Spleen (tissue), 11 donors: Measurements from ENCODE around the gene SPACA5B. TPM values are rescaled to one million over a fixed set of nuclear protein-coding genes. Genes with fewer than 3 reads are reported as not detected.
"Not testable (repeated sequence)": the region's sequence is repeated elsewhere in the genome, so short reads cannot be mapped to it uniquely, and the experiment has no call there.

ENCODE experiments used
- DNase-seq: peaks from one replicate; pipeline ENCODE4 v3.0.0-alpha.2; 2020
- H3K27ac ChIP-seq, 8 donors: fragments of 200-600 bp; sonication (generic) in 7 of 8; 1 replicate in 4 of 8; 2 replicates in 4 of 8; pipeline versions ENCODE4 v1.5.0 to v1.8.0; 2016 to 2021; ENCODE audit warnings: inconsistent platforms in 4 of 8, mild to moderate bottlenecking in 4 of 8, moderate library complexity in 1 of 8
- H3K27me3 ChIP-seq, 7 donors: fragments of 200-600 bp; sonication (generic) in 6 of 7; replicated peaks in 1 of 7; 1 replicate in 4 of 7; 2 replicates in 3 of 7; pipeline versions ENCODE4 v1.5.0 to v1.8.0; 2016 to 2021; ENCODE audit warnings: inconsistent platforms in 3 of 7, mild to moderate bottlenecking in 1 of 7
- H3K36me3 ChIP-seq, 6 donors: fragments of 200-600 bp; sonication (generic) in 5 of 6; 1 replicate in 4 of 6; 2 replicates in 2 of 6; pipeline versions ENCODE4 v1.5.0 to v1.8.0; 2016 to 2021; ENCODE audit warnings: inconsistent platforms in 2 of 6
- H3K4me1 ChIP-seq, 6 donors: fragments of 200-600 bp; sonication (generic) in 5 of 6; 1 replicate in 3 of 6; 2 replicates in 3 of 6; pipeline versions ENCODE4 v1.5.0 to v1.8.0; 2016 to 2021; ENCODE audit warnings: inconsistent platforms in 3 of 6
- H3K4me3 ChIP-seq, 8 donors: fragments of 200-600 bp; sonication (generic) in 7 of 8; 1 replicate in 4 of 8; 2 replicates in 4 of 8; pipeline versions ENCODE4 v1.5.0 to v1.8.0; 2016 to 2021; ENCODE audit warnings: inconsistent platforms in 4 of 8, mild to moderate bottlenecking in 4 of 8, moderate library complexity in 2 of 8
- H3K9me3 ChIP-seq, 8 donors: fragments of 200-600 bp; sonication (generic) in 7 of 8; 1 replicate in 4 of 8; 2 replicates in 4 of 8; pipeline versions ENCODE4 v1.5.0 to v1.8.0; 2016 to 2021; ENCODE audit warnings: inconsistent platforms in 4 of 8
- POLR2A ChIP-seq, 3 donors: fragments of 450-650 bp; IDR thresholded peaks; one replicate each; pipeline ENCODE4 v1.5.1; 2017; ENCODE audit warnings: antibody characterized with exemption in 3 of 3, mild to moderate bottlenecking in 1 of 3
- POLR2AphosphoS5 ChIP-seq, 3 donors: sonication (generic); formaldehyde crosslinking; IDR thresholded peaks; one replicate each; pipeline ENCODE4 v1.5.1; 2017; ENCODE audit warnings: antibody characterized with exemption in 3 of 3
- WGBS, 5 donors: extraction: QIAGEN DNeasy Blood & Tissue Kit in 3 of 5; methylation state at CpG; one replicate each; pipeline versions ENCODE4 v1.1.5 to v1.1.7; 2013 to 2018; 5-methylcytosine and 5-hydroxymethylcytosine counted together
- intact Hi-C: fragments of 100-400 bp; cut with DNase I; formaldehyde crosslinking; loops from one replicate; pipeline ENCODE4 v1.15.0; 2023; ENCODE audit warnings: low total_unique reads
- polyA plus RNA-seq, 3 donors: library from polyadenylated mRNA; stranded (reverse); fragments of 200-250 nt; gene quantifications; one replicate each; pipeline ENCODE4 v1.2.1, GENCODE V29; 2013
- total RNA-seq, 7 donors: library from RNA; depleted of rRNA in 3 of 7; stranded (reverse); fragments of >200 nt in 3 of 7; fragmentation: NEBNext Ultra II Directional in 4 of 7; extraction: Animal tissue kit (Norgen Biotek cat#: 25700) in 4 of 7; gene quantifications; one replicate each; pipeline versions ENCODE4 v1.1.0 to v1.2.1, GENCODE V29; 2016 to 2021
- TF ChIP-seq, protein P1 (sequence below), 11 experiments: fragments of 200-600 bp in 7 of 11; fragments of 450-650 bp in 4 of 11; sonication (generic) in 4 of 11; IDR thresholded peaks in 8 of 11; conservative IDR thresholded peaks in 3 of 11; 1 replicate in 7 of 11; 2 replicates in 4 of 11; pipeline versions ENCODE4 v1.4.0 to v1.8.0; 2016 to 2021; ENCODE audit warnings: antibody characterized with exemption in 11 of 11, inconsistent platforms in 4 of 11, mild to moderate bottlenecking in 1 of 11
- donor health status: healthy with polysubstance abuse.
- donor health status: DM: no; HTN: no; CAD: no; lungs with moderate emphysema.
- donor health status: DM: no; HTN: no; CAD: no.
- donor health status: Bipolar disorder and iron deficiency.
- donor health status: healthy.
- donor health status: DM: no; HTN: no; CAD: no.
- donor health status: DM: yes; HTN: yes; CAD: no.

Gene SPACA5B
- total and polyA plus RNA-seq, 10 donors, result not detected

DNA sequence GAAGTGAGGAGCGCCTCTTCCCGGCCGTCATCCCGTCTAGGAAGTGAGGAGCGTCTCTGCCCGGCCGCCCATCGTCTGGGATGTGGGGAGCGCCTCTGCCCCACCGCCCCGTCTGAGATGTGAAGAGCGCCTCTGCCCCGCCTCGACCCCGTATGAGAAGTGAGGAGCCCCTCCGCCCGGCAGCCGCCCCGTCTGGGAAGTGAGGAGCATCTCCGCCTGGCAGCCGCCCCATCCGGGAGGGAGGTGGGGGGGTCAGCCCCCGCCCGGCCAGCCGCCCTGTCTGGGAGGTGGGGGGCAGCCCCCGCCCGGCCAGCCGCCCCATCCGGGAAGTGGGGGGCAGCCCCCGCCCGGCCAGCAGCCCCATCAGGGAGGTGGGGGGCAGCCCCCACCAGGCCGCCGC is 8.7 kb downstream of the SPACA5B start:
- DNase-seq, H3K9me3 ChIP-seq, H3K36me3 ChIP-seq, H3K27ac ChIP-seq, H3K27me3 ChIP-seq, intact Hi-C loops, H3K4me3 ChIP-seq, H3K4me1 ChIP-seq: not testable (repeated sequence)
- WGBS, 5 donors, result 85 to 95% (median 93%) methylated on average over 4 to 27 of the region's 33 CpGs; no CpG with 5 or more reads in 1 of the 5 donors

DNA sequence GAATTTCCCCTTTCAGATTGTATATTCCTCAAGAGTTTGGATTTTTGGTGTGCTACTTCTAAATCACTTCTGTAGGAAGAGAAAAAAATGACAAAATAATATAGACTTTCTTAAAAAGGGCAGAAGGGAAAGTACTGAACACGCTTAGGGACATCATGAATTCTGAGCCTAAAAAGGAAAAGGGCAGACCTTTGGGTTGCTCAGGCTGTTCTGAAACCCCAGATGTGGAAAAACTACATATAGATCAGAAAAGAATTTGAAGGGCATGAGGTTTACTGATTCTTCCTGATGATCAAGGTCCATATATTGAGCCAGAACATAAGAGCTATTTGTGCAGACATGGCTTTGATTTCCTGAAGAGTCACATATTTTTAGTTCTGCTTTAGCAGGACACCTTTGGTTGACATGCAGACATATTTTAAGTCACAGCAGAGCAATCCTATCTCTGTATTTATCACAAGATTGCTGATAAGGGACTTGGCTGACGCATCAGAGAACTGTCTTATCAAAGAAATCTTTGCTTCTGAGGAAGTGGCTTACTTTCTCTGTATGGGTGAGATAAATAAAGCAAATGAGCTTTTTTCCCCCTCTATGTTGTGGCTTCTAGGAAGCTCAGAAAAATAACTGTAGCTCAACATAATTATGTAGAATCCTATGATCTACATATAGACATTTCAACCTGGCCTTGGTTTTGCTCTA is 11.5 kb downstream of the SPACA5B start:
- H3K27ac ChIP-seq, DNase-seq, H3K4me3 ChIP-seq, H3K9me3 ChIP-seq, H3K36me3 ChIP-seq, H3K27me3 ChIP-seq, intact Hi-C loops, H3K4me1 ChIP-seq: not testable (repeated sequence)
- 50 to 75% (median 71%) methylated on average over 1 of the region's 2 CpGs; no CpG with 5 or more reads in 2 of the 5 donors for WGBS, 5 donors

DNA sequence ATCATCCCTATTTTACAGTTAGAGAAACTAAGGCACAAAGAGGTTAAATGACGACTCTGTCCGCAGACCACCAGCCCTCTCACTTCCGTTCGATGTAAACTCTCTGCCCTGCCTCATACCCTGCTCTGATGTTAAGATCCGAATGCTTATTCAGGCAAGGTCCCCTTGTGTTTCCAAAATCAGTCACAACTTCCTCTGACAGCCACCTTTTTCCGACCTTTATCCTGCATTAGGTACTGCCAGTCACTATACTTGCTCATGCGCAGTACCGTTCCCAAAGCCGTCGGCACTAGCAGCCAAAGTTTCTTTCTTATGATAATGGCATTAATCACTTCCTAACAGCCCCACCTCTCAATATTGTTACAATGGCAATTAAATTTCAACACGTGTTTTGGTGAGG is 12.3 kb downstream of the SPACA5B start:
- H3K27ac ChIP-seq, H3K4me1 ChIP-seq, intact Hi-C loops, H3K36me3 ChIP-seq, H3K4me3 ChIP-seq, H3K9me3 ChIP-seq, H3K27me3 ChIP-seq, DNase-seq: not testable (repeated sequence)
- WGBS, 5 donors, result 61 to 82% (median 62%) methylated on average over 7 to 11 of the region's 11 CpGs

DNA sequence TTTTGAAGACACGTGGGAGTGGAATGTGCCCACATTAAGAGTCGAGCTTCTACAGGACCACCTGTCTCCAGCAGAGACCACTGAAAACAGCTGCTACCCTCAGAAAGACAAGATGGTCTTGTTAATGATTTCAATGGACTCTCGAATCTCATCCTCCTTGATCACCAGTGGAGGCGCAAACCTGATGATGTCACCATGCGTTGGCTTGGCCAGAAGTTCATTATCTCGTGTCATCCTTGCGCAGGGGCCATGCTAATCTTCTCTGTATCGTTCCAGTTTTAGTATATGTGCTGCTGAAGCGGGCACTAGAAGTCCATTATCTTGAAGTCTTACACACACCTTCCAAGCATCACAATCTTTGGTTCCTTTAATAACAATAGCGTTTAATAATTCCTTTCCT is 23.3 kb downstream of the SPACA5B start:
- intact Hi-C loops, result no loop called here
- no peak for DNase-seq
- no peak overlapping the region for H3K27ac ChIP-seq
- no peak overlapping the region for H3K4me3 ChIP-seq
- no peaks in the 10 kb centered on the region for H3K4me1 ChIP-seq
- H3K27me3 ChIP-seq, result no peaks in the 10 kb centered on the region
- WGBS, 5 donors, result 81 to 90% (median 84%) methylated on average over 10 of the region's 10 CpGs
- TF ChIP-seq POLR2A (IDR thresholded peaks at IDR 0.05), result no peak
- no peak for TF ChIP-seq POLR2AphosphoS5 (IDR thresholded peaks at IDR 0.05)
- TF ChIP-seq, protein P1, sequence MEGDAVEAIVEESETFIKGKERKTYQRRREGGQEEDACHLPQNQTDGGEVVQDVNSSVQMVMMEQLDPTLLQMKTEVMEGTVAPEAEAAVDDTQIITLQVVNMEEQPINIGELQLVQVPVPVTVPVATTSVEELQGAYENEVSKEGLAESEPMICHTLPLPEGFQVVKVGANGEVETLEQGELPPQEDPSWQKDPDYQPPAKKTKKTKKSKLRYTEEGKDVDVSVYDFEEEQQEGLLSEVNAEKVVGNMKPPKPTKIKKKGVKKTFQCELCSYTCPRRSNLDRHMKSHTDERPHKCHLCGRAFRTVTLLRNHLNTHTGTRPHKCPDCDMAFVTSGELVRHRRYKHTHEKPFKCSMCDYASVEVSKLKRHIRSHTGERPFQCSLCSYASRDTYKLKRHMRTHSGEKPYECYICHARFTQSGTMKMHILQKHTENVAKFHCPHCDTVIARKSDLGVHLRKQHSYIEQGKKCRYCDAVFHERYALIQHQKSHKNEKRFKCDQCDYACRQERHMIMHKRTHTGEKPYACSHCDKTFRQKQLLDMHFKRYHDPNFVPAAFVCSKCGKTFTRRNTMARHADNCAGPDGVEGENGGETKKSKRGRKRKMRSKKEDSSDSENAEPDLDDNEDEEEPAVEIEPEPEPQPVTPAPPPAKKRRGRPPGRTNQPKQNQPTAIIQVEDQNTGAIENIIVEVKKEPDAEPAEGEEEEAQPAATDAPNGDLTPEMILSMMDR (IDR thresholded peaks at IDR 0.05 in 8 of 11, conservative IDR thresholded peaks at IDR 0.05 in 3 of 11), result no peak
- no peaks in the 10 kb centered on the region for H3K36me3 ChIP-seq
- H3K9me3 ChIP-seq, result no peaks in the 10 kb centered on the region

DNA sequence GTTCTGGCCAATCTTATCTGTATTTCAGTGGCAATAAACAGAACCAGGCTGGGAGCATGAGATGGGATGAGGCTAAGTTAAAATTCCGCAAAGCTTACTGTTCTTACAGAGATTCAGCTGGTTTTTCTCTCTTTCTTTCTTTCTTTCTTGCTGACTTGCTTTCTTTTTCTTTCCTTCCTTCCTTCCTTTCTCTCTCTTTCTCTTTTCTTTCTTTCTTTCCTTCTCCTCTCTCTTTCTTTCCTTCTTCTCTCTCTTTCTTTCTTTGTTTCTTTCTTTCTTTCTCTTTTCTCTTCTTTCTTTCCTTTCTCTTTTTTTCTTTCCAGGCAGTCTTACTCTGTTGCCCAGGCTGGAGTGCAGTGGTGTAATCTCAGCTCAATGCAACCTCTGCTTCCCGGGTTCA is 24.4 kb downstream of the SPACA5B start:
- H3K36me3 ChIP-seq, result no peaks in the 10 kb centered on the region
- H3K27me3 ChIP-seq, result no peaks in the 10 kb centered on the region
- H3K4me1 ChIP-seq, result no peaks in the 10 kb centered on the region
- 82 to 94% (median 88%) methylated on average over 2 of the region's 2 CpGs for WGBS, 5 donors
- no peak overlapping the region for H3K27ac ChIP-seq
- no peaks in the 10 kb centered on the region for H3K9me3 ChIP-seq
- TF ChIP-seq POLR2AphosphoS5 (IDR thresholded peaks at IDR 0.05) (no peak), POLR2A (IDR thresholded peaks at IDR 0.05) (no peak)
- TF ChIP-seq, protein P1 (IDR thresholded peaks at IDR 0.05 in 8 of 11, conservative IDR thresholded peaks at IDR 0.05 in 3 of 11), result no peak
- no peak for DNase-seq
- intact Hi-C loops, result no loop called here
- no peak overlapping the region for H3K4me3 ChIP-seq

DNA sequence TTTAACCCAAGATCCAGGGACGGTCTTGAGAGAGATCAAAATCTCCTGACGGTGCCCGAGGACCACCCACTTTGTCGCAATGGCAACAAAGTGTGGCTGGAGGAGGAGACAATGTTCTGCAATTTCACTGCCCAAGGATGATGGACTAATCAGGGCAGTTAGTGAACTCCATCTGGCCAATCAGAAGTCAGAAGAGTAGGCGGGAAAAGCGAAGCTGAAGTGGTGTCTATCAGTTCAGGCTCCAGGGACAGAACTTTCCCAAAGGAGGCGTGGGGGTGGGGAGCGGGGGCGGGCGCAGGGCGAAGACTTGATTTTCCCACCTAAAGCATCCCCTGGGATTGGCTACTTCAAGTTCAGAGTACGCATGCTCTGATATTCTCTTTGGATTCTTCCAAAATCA is 25.6 kb downstream of the SPACA5B start:
- H3K4me3 ChIP-seq, result no peak overlapping the region
- intact Hi-C loops, result no loop called here
- no peaks in the 10 kb centered on the region for H3K9me3 ChIP-seq
- H3K4me1 ChIP-seq, result no peaks in the 10 kb centered on the region
- no peak for DNase-seq
- H3K27me3 ChIP-seq, result peaks cover 0 to 4% (median 0%) of the 10 kb centered on the region in 7 donors
- no peaks in the 10 kb centered on the region for H3K36me3 ChIP-seq
- no peak overlapping the region for H3K27ac ChIP-seq
- WGBS, 5 donors, result 85 to 91% (median 88%) methylated on average over 10 to 12 of the region's 12 CpGs
- TF ChIP-seq, protein P1 (IDR thresholded peaks at IDR 0.05 in 8 of 11, conservative IDR thresholded peaks at IDR 0.05 in 3 of 11), result no peak
